ENCODE measurements around the gene ABCD1.

GRCh38 chrX:153709726-153710674 lies 14.7 kb upstream of the ABCD1 start:
- TF ChIP-seq CTCF (IDR thresholded peaks at IDR 0.05) (no peak), POLR2A (IDR thresholded peaks at IDR 0.05) (no peak)

Measured in uterus (tissue), 2 donors.